ENCODE measurements around the gene RSAD2. TPM values are rescaled to one million over a fixed set of nuclear protein-coding genes. Genes with fewer than 3 reads are reported as not detected.
"Not testable (repeated sequence)": the region's sequence is repeated elsewhere in the genome, so short reads cannot be mapped to it uniquely, and the experiment has no call there.

RSAD2 gene
- polyA plus RNA-seq, 12 donors: 2.1 to 4.8 (median 3.4) TPM; not detected in 2

DNA sequence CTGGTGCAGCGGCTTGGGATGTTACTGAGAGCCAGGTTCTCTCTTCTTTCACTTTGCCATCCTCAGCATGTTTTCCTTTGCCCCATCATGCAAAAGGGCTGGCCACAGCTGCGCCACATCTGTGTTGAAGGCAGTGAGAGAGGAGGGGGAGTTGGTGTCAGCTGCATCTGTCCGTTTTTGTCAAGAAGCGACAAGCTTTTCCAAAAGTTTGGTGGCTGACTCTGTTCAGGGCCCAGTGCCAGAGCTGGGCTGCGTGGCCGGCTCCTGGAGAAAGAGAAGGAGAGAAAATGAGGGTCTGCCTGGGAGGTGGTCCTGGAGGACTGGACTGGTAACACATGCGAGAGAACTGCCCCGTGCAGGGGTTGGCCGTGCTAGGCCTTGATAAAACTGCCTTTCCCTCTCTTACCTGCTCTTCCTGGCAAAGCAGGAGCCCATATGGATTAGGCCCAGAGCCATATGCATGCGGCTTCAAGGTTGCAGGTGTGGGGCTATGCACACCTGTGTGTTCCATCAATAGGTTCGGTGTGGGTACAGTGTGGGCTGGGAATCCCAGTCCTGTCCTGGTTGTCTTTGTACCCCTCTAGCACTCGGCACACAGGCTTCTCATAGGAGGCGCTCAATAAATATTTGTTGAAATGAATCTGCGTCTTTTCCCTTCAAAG, 48.6 kb downstream of the RSAD2 start:
- peak; percentile 45 for DNase-seq

DNA sequence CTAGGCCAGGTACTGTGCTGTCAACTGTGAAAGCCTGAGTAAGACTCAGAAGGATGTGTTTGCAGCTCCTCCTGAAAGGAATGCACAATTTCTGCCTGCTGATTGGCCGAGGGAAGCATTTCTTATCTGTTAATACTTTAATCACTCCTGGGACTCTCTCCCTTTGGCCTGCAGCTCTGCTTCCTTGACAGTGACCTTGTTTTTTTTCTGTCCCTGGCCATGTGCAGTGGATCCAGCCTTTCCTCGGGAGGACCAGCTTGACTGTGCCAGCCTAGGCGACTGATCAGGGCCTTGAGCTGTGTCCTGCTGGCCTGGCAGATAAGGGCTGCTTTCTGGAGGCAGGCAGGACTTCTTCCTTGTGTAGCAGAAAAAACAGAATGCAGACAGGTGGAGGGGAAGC, 49.6 kb downstream of the RSAD2 start:
- DNase-seq: no peak

DNA sequence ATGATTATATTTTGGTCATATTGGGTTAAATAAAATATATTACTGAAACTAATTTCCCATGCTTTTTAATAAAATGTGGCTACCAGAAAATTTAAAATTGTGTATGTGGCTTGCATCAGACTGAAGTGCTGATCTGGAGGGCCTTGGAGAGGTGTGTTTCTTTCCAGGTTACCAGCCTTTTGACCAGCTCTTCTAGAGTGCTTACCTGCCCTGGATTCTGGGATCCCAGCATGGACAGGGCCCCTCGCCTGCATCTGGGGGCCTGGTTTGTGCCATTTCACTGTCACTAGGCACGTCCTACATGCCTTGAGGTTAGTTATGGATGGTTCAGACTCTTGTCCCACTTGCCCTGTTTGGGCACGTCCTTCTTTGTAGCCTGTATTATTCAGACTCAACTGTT, 50.2 kb downstream of the RSAD2 start:
- DNase-seq: no peak

DNA sequence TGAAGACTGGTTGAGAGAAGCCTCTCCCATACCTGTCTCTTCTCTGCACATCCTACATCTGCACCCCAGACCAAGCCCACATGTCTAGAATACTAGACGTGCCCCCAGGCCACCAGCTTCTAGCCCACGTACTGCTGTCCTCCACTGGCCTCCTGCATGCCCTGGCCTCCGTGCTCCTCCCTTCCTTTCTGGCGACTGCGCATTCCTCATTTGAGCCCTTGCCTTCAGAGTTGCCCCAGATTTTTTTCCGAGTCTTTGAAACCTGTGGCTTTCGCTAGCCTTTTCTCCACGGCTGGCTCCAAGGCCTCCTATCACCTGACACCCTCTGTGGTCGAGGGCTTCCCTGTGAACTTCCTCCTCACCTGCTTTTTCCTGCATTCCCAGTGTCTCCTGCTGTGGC, 50.9 kb downstream of the RSAD2 start:
- DNase-seq: no peak

DNA sequence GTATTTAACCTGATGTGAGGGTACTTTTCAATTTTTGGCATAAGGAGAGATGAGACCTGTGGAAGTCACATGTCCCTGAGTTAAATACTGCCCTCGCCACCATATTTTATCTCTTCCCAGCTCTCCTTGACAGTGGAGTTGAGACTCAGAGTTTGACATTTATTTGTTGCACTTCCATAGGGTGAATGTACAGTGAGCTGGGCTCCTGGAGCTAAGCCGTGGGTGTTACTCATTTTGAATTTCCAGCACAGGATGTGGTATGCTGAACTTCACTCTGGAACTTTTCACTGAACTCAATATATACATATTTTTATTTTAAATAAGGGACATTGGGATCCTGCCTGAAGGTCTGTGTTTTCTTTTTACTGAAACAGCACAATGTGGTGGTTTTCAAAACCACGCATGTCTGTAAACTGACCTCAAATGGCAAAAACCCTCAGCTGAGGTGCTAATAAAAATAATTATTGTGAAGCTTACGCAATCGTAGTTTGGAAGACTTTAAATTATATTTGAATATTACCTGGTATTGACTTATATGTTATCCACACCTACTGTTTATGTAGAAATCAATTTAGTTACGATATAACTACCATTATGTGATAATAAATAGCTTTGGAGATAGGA, 51.7 kb downstream of the RSAD2 start:
- DNase-seq: no peak

DNA sequence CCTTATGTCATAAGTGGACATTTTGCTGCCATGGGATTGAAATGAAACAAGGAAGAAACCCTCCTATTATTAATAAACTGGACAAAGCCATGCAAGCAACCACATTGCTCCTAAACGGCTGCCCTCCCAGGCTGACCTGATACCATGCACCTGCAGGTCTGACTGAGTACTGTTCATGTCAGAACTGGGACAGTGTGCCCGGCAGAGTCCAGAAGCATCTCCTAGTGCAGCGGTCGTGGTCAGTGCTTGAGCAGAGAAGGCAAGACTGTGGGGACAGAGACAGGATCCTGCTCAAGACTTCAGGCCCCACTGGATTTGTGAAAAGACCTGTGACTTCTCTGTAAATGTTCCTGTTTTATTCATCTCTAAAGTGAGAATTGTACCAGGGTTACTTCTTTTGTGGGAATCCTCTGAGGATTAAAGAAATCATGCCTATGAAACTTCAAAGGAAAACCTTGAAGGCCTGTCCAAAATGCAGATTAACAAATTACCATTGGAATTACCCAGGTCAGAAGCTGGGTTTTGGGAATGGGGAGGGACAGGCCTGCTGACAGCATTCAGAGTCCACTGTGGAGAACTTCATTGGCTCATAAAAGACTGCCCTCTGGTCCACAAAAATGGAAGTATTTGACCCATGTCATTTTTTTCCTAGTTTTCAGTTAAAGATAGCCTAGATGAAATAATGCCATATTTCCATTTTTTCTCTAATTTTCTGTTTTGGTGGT, 53.5 kb downstream of the RSAD2 start:
- no peak for DNase-seq

DNA sequence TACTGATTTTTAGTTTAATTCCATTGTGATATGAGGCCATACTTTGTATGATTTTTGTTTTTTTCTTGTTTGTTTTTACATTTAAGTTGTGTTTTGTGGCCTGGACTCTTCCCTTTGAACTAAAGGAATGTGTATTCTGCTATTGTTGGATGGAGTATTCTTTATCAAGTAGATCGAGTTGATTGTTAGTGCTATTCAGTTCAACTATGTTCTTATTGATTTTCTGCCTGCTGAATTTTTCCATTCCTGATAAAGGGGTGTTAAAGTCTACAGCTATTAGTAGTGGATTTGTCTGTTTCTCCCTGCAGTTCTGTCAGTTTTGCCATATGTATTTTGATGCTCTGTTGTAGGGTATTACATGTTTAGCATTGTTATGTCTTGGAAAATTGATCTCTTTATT, 54.2 kb downstream of the RSAD2 start:
- DNase-seq: no peak

DNA sequence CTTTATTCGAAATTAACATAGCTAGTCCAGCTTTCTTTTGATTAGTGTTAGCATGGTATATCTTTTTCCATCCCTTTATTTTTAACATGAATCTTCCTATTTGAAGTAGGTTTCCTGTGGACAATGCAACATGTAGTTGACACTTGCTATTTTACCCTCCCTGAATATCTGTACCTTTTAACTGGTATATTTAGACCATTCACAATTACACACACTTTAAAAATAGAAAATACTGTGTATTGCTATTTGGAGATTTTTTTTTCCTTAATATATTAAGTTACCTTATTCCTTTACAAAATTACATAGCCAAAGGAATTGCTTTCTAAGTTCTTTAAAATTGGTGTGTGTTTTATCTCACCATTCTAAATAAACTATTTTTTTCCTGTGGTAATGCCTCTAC, 54.6 kb downstream of the RSAD2 start:
- DNase-seq: no peak

DNA sequence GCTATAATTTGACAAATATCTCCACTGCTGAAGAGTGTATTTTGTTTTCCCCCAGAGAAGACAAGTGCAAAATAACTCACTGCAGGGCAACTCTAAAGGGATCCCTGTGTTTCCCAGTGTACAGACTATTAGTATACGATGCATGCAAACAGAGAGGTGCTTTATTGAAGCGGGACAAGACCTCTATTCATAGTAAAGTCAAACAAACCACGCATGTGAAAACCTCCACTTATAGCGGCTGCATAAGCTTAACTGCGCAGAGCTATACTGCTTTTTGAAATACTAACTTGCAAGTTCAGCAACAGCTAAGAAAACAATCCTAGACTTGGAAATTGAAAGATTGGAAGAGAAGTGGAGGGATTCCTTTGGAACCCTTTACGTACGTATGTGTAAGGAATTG, 55.3 kb downstream of the RSAD2 start:
- DNase-seq: no peak

DNA sequence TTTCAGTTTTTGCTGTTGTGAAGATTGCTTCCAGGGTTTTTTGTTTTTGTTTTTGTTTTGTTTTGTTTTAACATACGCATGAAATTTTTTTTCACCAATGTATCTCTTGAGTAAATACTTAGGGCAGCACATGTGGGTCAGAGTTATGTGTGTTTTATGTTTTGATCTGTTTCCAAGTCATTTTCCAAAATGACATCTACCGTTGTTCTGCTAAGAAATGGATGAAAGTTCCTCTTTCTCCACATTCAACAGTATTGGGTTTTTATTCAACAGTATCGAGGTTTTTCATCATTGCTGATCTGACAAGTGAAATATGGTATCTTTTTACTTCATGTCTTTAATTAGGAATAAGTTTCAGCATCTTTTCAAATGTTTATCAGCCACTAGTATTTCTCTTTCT, 56.3 kb downstream of the RSAD2 start:
- no peak for DNase-seq

DNA sequence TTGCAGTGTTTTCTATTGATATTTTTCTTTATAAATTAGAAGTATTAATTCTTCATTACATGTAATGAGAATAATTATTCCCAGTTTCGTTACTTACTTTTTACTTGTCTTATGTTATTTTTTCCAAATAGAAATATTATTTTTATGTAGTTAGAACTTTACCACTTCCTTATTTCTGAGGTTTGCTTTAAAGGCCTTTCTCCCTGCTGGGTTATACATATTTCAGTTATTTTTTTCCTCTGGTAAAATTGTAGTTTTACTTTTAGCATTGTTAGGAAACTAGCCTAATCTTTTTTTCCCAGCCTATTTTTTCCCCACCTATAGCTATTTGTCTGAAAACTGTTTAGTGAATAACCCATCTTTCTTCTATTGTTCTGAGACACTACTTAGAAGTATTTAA, 56.8 kb downstream of the RSAD2 start:
- DNase-seq: no peak

DNA sequence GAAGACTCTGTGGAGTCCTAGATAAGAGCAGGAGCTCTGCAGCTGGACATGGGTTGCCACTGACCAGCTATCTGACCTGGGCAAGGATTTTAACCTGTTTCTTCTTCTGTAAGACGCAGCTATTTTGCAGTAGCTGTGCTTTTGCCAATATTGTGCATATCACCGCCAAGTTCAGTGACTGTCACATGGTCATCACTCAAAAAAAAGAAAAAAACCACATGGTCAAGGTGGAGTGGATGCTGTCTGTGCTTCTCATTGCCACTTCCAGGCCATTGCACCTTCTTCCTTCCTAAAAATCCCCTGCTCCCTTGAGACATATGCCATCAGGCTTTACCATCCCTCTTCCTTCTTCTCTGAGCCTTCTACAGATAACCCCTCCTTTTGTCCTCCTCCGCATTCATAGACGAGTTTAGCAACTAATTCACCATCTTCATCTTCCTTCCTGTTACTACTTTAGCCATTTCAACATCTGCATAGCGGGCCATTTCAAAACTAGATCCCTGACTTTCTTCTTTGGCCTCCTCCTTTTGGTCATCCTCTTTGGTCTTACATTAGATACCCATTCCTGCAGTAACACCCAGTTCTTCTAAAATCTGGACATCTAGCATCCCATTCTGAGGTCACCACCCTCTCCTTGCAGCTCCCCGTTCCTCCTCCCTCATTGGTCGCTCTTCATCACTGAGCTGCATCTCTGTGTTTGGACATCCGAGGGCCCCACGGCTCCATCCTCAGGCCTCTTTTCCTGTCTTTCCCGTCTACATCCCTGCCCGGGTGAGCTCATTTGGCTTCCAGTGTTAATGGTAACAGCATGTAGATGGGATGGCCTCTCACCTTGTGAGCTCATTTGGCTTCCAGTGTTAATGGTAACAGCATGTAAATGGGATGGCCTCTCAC, 57.4 kb downstream of the RSAD2 start:
- no peak for DNase-seq

DNA sequence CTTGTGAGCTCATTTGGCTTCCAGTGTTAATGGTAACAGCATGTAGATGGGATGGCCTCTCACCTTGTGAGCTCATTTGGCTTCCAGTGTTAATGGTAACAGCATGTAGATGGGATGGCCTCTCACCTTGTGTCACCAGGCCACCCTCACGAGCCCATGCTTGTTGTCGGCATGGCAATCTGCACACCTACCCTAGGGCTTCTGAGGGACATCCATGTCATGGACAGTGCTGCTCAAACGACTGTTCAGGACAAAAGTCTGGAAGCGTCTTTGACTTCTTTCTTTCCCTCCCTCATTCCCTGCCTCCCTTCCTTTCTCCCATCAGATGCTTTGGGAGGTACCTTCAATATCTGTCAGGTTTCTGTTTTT, 58.1 kb downstream of the RSAD2 start:
- DNase-seq: not testable (repeated sequence)

DNA sequence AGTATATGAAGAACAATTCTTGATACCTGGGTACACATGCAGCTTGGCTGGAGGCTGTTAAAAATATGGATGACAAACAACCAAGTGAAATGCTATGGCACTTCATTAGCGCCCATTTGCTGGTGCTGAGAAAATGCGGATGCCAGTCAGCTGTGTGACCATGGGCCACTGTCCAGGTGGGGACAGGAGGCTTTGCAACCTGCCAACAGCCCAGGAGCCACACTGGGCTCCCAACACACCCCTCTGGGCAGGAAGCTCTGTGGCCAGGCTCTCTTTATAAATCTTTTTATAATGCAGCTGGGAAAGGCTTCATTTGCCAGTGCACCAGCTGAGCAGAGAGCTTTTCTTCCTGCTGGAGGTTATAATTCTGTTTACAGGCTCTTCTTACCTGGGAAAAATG, 59.6 kb downstream of the RSAD2 start:
- DNase-seq: no peak

DNA sequence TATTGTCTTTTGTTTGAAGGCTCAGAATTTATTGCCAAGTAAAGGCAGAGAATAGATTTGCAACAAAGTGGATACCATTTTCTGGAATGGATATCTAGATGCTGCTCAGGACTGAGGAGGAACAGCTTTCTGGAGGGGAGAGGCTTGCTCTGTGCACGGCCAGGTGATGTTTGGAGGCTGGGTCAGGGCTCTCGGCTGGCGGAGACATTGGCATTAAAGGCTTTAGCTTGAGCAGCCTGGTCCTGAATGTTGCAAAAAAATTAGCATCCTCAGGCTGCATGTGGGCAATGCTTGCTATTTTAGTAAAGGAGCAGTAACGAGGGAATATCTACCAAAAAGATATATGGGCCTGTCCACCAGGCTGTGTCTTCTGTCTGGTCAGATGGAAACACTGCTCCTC, 60.0 kb downstream of the RSAD2 start:
- no peak for DNase-seq

DNA sequence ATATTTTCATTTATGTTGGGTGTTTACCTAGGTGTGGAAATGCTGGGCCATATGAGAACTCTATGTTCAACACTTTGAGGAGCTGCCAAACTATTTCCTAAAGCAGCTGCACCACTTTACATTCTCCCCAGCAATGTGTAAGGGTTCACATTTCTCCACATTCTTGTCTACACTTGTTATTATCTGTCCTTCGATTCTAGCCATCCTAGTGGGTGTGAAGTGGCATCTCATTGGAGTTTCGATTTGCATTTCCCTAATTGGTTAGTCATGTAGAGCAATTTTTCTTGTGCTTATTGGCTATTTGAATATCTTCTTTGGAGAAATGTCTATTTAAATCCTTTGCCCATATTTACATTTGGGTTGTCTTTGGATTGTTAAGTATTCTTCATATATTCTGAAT, 61.5 kb downstream of the RSAD2 start:
- no peak for DNase-seq

DNA sequence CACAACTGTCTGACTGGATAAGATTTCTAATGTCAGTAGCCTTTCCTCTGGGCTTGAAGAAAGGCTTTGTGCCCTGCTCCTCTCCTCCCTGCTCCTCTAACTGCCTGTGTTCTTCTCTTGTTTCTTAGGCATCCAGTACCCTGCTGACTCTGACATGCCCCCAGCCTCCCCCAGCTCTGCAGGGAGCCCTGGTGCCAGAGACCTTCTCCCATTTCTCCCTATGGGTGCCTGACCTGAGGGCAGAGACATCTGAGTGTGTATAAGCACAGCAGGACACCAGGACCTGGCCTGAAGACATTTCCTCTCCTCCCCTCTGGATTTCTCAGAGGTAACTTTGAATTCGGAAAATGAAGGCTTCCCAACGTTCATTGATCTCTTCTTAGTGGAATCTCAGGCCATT, 63.2 kb downstream of the RSAD2 start:
- no peak for DNase-seq

DNA sequence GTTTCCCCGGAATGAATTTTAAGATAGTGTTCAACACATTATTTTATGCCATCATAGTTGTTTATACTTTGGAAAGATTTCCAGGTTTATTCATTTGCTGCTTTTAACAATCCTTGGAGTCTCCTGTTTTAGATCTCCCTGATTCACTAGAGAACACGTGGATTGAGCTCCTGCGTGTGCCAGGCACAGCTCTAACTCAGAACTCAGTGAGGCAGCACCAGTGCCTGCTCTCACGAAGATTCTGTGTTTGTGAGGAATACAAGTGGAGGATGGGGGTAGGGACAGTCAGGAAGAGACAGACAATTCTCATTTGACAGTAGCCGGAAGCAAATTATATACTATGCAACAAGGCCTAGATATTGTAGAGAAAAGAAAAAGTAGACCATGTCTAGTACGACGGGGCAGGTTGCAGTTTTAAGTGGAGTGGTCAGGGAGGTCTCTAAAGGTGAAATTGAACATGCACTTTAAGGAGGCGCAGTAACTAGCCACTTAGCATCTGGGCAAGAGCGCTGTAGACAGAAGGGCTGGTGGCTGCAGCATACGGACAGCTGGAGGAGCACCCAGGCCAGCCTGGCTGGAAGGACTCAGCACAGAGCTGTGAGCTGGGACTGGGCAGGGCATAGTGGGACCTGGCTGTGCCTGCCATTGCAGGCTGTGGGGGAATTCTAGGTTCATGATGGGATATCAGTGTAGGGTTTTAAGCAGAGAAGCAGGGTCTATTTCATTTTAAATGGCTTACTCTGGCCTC, 63.9 kb downstream of the RSAD2 start:
- DNase-seq: no peak

DNA sequence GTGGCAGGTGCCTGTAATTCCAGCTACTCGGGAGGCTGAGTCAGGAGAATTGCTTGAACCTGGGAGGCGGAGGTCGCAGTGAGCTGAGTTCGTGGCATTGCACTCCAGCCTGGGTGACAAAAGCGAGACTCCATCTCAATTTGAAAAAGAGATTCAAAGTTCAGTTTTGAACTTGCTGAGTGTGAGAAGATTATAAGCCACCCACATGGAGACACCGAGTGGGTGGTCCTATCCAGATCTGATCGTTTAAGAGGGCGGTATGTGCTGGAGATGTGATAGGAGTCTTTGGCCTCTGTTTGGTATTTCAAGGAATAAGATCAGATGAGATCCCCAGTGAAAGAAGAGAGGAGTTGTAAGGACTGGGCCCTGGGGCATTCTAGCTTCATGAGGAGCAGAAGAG, 65.3 kb downstream of the RSAD2 start:
- no peak for DNase-seq

DNA sequence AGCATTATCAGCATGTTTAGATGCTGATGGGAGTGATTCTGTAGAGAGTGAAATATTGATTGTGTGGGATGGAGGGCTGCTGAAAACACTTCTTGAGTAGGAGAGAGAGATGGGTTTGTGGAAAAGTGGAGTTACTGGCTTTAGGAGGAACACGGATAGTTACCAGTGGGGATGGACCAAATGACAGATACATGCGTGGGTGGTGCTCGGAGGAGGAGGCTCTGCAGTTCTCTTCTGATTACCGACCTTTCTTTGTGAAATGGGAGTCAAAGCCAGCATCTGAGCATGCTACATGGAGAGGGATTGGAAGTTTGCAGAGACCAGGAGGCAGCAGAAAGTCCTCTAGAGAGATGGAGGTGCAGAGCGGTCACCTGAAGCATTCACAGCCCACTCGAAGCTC, 65.9 kb downstream of the RSAD2 start:
- no peak for DNase-seq

DNA sequence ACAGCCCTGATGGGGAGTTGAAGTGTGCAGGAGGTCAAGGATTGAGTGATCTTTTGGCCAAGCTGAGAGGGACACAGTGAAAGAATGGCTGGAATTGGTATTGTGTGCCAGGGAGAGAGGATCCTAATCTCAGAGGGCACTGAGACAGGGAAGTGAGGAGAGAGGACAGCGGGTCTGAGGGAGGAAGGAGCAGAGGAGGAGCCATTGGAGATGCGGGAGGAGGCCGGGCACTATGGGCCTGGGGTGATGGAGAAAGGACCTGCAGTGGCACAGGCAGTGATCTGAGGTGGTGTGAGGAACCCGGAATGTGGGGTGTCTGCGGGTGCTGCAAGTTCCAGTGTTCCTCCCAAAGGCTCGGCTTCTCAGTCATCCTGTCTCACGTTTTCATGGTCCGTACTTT, 66.4 kb downstream of the RSAD2 start:
- DNase-seq: no peak

DNA sequence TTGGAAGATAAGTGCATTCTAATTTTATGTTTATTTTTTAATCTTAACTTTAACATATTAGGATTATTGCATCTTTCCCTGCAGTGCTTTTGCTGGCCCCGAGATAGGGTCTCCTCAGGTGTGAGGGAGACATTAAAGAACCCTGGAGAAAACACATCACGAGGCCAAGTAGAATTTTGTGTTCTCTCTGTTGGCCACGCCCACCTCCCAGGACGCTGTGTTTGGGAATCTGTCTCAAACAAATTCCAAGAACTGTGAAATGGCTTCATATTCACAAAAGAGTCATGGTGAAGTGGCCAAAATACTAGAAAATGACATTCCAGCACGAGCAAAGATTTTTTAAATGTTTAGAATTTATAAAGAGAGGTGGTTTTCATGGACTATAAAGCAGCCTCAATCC, 67.0 kb downstream of the RSAD2 start:
- no peak for DNase-seq
